ENCODE measurements around the gene PNMA8A.

Gene PNMA8A

DNA sequence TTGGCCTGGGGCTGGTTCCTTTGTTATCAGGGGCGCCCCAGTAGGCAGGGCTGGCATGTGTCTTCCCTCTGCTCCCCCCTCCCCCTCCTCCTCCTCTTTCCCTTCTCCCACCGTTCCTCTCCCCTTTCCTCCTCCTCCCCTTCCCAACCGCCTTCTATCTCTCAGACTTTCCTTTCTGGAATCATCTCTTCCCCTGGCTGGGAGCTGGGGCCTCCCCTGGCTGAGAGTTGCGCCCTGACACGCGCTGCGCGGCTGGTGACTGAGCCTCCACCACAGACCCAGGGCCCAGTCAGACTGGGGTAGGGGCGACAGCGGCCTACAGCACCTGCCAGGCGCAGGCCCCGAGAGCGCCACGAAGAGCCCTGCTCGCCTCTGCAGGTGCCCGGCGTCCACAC is 21.5 kb upstream of the PNMA8A start:
- DNase-seq (ENCODE audit: low read depth), result no peak

DNA sequence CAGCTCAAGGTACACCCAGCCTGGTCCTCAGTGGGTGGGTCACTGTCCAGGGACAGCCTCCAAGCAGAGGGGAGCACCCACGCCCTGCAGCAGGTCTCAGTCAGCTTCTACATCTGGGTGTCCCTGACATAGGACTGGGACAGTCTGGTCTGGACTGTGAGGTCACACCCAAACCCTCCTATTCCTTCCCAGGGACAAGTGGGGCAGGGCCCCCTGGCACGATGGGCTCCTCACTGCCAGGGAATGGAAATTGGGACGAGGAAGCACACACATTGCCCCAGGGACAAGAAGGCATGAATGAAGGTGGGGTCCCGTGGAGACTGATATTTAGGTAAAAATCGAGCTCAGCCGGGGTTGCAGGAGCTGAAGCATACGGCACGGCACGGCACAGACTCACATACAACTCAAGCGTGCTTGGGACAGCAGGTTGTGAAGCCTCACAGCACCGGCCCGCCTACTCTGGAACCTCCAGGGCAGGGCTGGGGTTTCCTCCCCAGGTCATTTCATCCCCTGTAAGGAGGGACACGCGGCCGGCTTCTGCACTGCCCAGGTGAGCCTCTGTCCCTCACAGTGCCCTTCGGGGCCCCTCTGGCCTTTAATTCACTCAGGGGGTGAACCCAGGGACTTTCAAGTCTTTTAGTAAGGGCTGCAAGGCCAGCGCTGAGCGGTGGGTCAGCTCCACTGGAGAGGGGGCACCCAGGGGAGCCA is 20.8 kb upstream of the PNMA8A start:
- DNase-seq (ENCODE audit: low read depth), result no peak

DNA sequence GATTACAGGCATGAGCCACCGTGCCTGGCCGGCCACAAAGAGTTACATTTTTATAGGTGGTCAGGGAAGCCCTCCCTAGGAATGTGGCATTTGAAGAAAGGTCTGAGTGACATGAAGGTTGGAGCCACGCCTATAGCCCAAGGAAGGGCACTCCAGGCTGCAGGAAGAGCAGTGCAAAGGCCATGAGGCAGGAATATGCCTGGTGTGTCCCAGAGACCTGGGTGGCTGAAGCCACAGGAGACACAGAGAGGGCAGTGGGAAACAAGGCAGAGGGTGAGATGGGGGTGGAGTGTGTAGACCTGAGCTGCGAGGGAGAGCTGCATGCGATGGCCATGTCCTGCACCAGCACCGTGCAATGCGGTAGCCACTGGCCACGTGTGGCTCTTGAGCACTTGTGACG is 19.4 kb upstream of the PNMA8A start:
- no peak for DNase-seq (ENCODE audit: low read depth)

DNA sequence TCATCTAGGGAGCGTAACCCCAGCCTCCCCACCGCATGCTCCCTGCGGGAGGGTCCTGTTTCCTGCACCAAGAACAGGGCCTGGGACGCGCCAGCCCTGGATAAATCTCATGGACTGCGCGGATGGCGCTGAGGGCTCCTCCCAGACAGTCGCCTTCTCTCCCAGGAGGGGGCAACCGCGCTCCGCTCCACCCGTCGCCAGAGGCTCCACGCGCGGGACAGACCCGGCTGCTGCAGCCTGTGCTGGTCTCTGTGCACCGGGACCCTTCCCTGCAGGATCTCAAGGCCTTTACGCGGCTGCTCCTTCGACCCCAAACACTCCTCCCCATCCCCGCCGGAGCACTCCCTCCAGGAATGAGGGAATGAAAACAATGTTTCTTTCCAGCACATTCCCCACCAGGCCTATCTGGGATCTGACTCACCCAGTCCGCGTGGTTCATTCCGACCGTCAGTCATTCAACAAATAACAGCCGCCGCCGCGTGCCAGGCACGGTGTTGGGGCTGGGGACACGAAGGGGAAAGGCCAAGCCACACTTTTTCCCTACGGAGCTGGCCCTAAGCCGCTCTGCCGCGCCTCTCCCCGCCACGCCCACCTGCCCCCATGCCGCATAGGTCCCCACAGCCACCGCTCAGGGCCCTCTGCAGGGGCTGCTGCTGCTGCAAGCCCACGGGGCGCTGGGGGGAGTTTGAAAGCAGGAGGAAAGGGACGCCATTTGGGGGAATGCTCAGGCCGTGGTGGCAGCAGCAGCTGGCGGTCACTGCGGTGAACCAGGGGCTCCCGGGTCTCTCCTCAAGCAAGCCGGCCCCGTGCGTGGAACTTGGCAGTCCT is 18.3 kb upstream of the PNMA8A start:
- DNase-seq (ENCODE audit: low read depth), result peak; percentile 88

DNA sequence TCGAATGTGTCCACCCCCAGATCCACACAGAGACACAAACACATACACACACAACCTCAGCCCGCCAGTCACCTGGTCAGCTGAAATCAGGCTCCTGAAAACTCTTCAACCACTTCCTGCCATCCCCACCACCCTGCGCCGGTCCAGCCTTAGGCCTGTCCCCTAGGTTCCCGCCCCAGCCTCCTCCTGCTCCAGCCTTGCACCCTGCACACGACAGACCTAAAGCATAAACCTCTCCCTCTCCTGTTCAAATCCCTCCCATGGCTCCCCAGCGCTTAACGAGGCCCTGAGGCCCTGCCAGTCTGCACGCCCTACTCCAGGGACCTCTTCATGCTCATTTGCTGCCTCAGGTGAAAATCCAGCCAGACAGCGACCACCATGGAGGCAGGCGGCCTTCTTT is 17.2 kb upstream of the PNMA8A start:
- DNase-seq (ENCODE audit: low read depth), result no peak

DNA sequence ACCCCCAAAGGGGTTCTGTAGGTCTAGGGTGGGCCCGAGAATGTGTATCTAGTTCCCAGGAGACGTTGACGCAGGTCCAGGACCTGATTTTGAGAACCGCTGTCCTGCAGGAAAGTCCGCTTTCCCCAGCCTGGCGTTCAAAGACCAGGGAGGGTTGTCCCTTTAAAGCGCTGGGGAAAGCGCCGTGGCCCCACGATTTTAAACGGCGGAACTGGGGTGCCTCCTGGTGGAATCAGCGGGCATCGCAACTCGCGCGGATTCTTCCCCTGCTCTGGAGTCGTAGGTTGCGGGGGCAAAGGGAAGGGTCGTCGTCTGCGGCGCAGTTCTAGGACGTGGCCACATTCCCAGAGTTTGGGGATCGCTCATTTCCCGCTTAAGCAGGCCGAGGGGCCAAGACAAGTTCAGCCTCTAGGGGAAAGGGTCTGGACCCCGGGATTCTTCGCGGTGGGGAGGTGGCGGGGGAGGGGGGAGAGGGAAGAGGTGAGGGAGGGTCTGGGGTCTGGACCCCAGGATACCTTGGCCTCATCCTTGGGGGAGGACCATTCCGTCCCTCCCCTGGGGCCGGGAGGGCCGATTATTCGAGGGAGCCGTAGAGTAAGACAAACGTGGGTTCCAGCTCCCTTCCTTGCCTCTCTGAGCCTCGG is 16.6 kb upstream of the PNMA8A start:
- DNase-seq (ENCODE audit: low read depth), result peak; percentile 49

DNA sequence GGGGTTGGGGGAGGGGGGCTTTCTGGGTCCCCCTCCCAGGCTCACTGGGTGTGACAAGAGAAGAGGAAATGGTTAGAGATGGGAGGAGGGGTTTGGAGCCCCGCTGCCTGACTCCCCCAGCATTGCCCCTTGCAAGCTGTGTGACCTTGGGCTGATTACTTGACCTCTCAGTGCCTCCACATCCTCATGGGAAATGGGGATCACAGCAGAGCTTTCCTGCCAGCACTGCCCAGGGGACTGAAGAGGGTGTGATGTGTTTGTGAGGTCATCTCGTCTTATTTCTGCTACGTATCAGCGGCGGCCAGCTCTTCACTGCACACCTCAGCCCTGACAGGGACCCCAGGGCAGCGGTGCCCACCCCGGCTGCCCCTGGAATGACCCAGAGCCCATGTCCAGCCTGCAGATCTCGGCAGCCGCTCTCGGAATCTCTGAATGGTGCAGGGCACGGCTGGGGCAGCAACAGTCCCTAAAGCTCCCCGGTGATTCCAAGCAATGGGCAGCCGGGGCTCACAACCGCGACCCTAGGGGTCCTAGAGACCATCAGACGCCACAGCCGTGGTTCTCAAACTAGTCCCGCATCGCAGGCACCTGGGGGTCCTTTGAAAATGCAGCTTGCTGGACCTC is 15.9 kb upstream of the PNMA8A start:
- DNase-seq (ENCODE audit: low read depth), result no peak

DNA sequence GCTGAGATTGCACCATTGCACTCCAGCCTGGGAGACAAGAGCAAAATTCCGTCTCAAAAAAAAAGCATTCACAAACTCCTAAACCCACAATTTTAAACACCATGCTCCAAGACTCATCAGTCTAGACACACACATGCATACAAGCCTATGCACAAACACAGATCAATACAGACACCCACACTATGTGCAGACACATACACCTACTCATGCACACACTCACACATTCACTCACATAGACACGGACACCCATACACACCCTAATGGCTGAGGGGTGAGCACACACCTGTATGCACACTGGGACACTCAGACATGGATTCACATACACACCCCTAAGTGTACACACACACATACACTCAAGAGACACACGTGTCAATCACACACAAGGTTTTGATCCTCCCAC is 15.0 kb upstream of the PNMA8A start:
- DNase-seq (ENCODE audit: low read depth), result no peak

DNA sequence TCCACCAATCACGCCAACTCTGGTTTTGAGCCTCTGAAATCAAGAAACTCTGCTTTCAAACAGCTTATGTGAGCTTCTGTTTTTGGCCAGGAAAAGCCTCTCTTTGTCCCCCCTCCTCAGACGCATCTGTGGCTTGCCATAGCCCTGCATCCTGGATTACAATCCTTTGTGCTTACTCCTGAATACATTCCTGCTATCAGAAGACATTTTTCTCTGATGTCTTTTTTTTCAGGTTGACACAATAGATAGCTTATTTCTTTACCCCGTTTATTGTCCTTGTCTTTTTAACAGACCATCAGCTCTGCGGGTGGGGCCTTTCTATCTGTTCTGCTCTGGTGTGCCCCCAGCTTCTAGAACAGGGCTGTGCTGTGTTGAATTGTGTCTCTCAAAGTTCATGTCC is 13.3 kb upstream of the PNMA8A start:
- no peak for DNase-seq (ENCODE audit: low read depth)

DNA sequence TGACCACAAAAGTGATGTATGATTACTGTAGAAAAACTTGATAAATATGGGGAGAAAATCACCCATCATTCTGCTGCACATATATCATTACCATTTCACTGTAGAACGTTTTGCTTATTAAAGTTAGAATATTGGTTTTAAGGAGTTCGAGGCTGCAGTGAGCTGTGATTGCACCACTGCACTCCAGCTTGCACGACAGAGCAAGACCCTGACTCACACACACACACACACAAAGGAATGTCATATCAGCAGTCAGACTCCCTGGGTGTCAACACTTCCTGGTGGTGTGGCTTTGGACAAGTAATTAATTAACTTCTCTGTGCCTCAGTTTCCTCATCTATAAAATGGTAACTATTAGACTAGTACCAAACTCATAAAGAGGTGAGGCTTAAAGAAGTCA is 11.3 kb upstream of the PNMA8A start:
- peak; percentile 72 for DNase-seq (ENCODE audit: low read depth)

DNA sequence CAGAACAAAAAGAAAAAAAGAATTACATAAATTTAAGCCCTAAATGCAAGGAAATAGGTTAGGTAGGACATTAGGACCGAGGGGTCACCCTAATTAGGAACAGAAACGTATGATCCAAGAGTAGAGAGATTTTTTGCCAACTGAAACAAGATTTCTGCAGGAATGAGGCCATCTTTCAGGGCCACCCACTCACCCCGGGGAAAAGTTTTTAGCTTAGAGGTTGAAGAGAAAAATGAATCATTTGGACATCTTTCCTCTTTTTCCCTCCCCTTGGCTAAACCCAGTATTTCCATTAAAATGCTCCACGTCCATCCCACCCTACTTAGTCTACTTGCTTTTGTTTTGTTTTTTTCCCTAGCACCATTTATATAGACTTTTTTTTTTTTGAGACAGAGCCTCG is 10.6 kb upstream of the PNMA8A start:
- DNase-seq (ENCODE audit: low read depth), result no peak

DNA sequence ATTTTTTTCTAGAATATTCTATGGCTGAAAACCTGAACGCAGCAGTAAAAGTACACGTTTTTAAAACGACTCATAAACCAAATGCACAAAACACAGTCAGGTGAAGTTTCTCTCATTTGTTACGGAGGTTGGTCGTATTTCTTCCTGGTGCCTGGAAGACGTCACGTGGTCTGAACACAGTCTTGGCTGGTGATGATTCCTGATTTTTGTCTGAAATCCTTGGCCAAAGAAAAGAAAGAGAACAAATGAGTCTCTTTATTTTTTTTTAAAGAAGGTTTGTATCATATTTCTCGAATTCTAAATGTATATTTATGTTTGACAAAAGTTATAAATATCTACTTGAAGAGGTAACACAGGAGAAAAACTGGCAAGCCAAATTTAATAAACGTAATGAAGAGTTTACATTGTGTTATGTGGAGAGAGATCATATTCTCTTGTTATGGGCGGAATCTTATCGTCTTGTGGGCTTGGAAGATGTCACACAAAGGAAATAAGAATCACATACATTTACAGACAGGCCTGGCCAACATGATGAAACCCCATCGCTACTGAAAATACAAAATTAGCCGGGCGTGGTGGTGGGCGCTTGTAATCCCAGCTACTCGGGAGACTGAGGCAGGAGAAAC is 10.0 kb upstream of the PNMA8A start:
- DNase-seq (ENCODE audit: low read depth), result no peak

DNA sequence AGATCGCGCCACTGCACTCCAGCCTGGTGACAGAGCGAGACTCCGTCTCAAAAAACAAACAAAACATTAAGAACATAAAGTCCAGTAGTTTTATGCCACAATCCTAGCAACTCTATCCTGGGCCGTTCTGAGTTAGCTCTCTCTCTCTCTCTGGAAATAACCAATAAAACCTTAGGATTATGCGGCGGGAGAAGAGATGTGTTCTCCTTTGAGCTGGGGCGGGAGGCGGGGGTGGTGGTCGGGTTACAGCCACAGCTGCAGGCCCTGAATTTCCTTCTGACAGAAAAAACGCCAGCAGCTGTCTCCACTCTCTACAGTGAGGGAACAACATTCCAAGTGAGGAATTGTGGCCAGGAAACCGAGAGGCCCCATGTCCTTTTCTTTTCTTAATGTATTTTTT is 9.1 kb upstream of the PNMA8A start:
- DNase-seq (ENCODE audit: low read depth), result peak; percentile 65

DNA sequence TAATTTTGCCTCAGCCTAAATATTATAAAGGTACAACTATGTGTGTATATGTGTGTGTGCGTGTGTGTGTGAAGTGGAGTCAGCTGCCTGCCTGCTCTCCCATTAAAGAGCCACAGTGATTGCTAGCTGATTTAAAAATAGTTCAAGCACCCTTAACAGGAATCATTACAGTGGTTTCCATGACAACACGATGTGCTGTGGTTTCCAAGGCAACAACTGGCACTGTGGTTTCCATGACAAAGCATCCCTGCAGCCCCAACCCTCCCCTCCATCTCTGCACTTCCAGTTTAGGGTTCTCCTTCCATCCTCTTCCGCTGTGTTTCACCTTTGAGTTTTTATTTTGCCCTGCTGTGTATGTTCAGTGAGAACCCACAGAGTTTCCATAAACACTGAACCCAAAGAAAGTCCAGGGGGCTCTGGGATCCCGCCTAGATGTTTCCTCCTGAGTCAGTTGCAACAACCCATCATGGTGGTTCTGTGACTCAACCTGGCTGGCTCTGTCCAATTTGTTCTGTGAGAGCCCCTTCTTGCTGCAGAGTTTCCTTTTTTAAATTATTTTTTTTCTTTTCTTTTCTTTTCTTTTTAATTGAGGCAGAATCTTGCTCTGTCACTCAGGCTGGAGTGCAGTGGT is 7.1 kb upstream of the PNMA8A start:
- DNase-seq (ENCODE audit: low read depth), result peak; percentile 67

DNA sequence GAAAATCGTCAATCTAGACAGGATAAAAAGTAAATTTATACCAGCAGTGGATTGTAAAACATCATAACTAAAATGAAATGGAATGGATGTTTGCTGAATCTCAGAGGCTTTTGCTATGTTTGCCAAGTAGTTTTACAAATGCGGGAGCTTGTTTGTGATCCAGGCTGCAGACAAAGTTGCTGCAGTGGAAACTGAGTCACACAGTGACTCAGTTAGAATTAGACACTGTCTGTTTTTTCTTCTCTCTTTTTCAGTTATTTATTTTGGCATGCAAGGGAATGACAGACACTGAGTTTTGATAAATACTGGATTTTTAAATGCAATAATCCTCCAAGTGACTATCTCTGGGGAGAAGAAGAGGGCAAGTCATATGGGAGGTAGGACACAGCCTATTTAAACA is 4.6 kb upstream of the PNMA8A start:
- no peak for DNase-seq (ENCODE audit: low read depth)

DNA sequence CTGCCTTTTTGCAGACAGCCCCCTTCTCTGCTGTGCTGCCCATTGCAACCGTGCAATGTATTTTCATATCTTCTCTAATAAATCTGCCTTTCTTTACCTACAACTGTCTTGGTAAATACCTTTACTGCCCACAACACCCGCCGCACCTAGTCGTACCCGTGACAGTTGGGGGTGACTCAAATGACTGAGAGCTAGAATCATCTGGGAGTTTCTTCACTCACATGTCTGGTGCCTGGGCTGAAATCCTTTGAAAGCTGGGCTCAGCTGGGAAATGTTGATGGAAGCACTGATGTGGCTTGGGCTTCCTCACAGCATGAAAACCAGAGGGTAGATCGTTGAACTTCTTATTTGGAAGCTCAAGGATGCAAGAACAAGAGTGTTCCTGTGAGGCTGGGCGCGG is 2.8 kb upstream of the PNMA8A start:
- peak; percentile 33 for DNase-seq (ENCODE audit: low read depth)

DNA sequence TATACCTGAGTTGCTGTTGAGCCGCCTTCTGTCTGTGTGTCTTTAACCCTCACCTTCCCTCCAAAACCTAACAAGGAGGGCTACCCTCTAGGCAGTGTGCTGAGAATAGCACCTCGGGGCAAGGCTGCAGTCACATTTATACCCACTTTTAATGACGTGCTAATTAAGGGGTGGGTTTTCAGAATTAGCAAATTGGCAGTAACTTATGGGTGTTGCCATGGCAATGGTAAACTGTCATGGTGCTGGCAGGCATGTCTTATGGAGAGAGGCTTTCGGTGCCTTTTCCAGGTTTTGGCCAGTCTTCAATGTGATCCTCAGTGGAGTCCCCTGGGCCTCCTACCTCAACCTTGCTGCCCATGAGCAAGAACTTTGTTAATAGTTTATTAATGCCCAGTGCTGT is 1.2 kb upstream of the PNMA8A start:
- no peak for DNase-seq (ENCODE audit: low read depth)

DNA sequence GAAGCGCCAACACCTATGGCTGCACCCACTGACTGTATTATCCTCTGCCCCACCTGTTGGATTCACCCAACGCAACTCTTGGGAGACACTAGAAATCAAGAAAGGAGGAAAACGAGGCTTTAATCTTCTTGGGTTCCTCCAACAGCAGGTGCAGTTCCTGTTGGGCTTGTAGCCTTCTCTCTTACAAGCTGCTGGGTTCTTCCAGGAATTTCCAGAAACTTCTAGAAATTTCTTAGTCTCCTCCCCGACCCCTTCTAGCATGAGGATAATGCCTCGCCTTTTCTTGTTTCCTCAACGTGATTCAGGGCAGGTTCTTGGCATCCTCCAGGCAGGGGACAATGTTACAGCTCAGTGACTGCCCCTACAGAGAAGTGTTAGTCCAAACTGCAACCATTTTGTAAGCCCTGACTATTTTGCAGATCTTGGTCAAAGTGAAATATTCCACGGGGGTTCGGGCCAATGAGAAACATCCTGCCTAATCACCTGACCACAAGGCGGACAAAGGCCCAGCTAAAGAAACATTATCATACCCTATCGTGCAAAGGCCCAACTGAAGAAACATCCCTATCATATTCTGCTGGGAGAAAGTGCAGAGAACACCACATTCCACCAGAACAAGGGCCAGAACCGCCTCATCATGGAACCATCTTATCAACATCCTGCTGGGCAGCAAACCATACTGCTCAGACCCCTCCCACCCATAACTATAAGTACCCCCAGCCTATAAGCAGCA is 614 bp upstream of the PNMA8A start:
- no peak for DNase-seq (ENCODE audit: low read depth)

DNA sequence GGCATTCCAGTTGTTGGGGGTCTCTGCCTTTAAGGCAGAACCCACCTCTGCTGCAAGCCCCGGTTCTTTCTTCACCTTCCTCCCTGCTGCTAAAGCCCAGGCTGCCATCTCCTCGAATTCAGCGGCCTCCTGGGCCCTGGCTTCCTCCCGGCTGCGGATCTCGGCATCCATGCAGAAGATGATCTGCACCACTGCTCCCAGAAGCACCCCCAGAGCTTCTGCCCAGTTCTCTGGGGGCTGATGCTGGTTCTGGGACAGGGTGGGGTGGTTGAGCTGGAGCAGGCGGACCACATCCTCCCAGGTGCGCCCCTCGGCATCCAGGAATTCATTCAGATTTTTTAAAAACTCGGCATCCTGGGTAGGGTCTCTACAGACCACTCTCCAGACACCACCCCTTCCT is 987 bp downstream of the PNMA8A start:
- no peak for DNase-seq (ENCODE audit: low read depth)

DNA sequence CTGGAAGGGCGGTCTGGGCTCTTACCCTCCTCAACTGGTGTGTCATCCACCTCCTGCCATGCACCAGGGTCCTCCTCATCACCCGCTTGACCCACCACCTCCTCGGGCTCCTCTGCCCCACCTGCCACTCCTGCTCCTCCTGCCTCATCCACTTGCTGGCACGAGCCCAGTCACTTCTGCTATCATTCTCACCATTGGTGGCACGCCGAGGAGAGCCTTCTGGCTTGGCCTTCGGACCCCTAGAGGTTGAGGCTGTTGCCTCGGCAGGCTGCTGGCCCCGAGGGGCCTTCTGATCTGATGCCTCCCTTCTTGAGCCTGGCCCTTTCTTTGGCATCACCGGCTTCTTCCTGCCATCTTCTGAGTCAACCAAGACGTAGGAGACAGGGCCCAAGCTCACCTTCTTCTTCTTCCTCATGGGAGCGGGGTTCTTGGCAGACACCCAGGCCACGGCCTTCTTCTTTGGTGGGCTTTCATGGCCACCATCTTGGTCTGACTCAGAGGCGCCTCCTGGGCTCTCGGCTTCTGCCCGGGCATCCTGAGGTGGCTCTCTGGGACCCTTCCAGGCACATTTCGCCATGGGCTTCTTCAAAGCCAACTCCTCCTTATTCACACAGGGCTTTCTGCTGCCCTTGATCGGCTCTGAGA is 1.7 kb downstream of the PNMA8A start:
- DNase-seq (ENCODE audit: low read depth), result no peak

Data from amniotic epithelial cell (primary cell).